ENCODE measurements around the gene F8A3. TPM values are rescaled to one million over a fixed set of nuclear protein-coding genes. Genes with fewer than 3 reads are reported as not detected.

The F8A3 gene
- total and polyA plus RNA-seq, 8 donors: 0.18 to 6.6 (median 2.0) TPM; not detected in 1

DNA sequence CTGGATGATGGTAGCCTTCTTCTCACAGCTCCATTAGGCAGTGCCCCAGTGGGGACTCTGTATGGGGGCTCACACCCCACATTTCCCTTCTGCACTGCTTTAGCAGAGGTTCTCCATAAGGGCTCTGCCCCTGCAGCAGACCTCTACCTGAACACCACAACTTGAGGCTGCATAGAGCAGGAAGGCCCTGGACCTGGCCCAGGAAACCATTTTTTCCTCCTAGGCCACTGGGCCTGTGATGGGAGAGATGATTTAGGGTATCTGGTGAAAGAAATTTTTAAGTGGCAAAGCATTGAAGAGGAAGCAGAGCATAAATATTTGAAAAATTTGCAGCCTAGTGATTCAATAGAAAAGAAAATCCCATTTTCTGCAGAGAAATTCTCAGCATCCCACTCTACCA is 17.3 kb downstream of the F8A3 start:
- Histone ChIP-seq H3K27me3 (no peaks in the 10 kb centered on the region), H3K36me3 (no peaks in the 10 kb centered on the region), H3K4me3 (no peak overlapping the region), H3K9me3 (no peaks in the 10 kb centered on the region), H3K4me1 (no peaks in the 10 kb centered on the region), H3K27ac (no peak overlapping the region)
- TF ChIP-seq, protein P1, sequence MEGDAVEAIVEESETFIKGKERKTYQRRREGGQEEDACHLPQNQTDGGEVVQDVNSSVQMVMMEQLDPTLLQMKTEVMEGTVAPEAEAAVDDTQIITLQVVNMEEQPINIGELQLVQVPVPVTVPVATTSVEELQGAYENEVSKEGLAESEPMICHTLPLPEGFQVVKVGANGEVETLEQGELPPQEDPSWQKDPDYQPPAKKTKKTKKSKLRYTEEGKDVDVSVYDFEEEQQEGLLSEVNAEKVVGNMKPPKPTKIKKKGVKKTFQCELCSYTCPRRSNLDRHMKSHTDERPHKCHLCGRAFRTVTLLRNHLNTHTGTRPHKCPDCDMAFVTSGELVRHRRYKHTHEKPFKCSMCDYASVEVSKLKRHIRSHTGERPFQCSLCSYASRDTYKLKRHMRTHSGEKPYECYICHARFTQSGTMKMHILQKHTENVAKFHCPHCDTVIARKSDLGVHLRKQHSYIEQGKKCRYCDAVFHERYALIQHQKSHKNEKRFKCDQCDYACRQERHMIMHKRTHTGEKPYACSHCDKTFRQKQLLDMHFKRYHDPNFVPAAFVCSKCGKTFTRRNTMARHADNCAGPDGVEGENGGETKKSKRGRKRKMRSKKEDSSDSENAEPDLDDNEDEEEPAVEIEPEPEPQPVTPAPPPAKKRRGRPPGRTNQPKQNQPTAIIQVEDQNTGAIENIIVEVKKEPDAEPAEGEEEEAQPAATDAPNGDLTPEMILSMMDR (IDR thresholded peaks at IDR 0.05): no peak
- FAIRE-seq: no peak
- intact Hi-C loops (cut with DNase I): no loop called here
- no peak for DNase-seq
- no peak for ATAC-seq

DNA sequence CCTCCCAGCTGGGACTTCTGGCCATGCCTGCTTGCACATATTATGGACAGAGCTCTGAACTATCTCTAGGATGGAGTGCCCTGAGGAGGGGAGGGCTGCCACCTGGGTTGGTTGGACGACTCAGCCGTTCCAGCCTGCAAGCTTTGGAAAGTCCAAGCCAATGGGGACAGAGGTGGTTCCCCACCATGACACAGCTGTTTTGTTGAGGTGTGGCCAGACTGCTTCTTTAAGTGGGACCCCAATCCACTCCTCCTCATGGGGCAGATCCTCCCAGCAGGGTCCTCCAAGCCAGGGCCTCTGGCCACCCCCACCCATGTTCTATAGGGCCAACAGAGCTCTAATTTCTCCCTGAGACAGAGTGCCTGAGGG is 22.7 kb downstream of the F8A3 start:
- 69 to 95% methylated on average over 2 of the region's 2 CpGs for WGBS, 2 donors
- Histone ChIP-seq H3K36me3 (no peaks in the 10 kb centered on the region), H3K27ac (no peak overlapping the region), H3K27me3 (no peaks in the 10 kb centered on the region), H3K4me1 (no peaks in the 10 kb centered on the region), H3K4me3 (no peak overlapping the region), H3K9me3 (no peaks in the 10 kb centered on the region)
- ATAC-seq (no peak), DNase-seq (peak in 1 of 6 donors; percentile 24), FAIRE-seq (no peak)
- TF ChIP-seq, protein P1 (IDR thresholded peaks at IDR 0.05): no peak
- intact Hi-C loops (cut with DNase I): no loop called here

DNA sequence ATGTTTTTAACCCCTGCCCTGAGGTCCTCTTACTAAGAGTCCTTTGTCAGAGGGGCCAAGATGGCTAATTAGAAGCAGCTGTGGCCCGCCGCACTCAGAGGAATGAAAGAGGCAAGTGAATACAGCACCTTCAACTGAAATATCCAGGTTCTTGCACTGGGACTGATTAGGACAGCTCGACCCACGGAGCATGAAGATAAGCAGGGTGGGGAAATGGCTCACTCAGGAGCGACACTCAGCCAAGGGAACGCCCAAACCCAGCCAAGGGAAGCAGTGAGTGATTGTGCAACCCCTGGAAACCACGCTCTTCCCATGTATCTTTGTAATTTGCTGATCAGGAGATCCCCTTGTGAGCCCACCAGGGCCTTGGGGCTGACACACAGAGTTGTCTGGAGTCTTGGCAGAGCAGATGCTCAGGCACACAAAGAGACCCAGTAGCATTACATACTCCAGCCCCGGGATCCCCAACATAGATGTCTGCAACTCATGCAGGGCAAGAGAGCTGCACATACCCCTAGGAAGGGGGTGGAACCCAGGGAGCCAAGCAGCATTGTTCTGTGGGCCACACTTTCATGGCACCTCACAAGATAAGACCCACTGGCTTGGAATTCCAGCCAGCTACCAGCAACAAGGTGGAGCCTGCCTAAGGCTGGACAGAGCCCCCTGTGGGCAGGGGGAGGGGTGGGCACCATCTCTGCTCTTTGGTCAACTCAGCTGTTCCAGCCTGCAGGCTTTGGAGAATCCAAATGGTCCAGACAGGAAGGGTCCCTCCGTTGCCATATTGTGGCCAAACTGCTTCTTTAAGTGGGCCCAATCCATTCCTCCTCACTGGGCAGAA is 23.3 kb downstream of the F8A3 start:
- peak in 1 of 4 donors; percentile 41 for ATAC-seq

DNA sequence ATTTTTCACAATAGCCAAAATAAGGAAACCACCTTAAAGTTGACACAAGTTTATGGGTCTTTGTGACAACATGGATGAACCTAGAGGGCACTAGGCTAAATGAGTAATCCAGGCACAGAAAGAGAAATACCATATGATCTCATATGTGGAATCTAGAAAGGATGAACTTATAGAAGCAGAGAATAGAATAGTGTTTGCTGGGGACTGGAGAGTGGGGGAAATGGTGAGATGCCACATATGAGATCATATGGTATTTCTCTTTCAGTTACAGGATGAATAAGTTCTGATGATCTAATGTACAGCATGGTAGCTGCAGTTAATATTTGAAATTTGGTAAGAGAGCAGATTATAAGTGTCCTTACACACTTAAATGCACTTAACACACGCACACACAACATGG is 40.7 kb downstream of the F8A3 start:
- Histone ChIP-seq H3K36me3 (no peaks in the 10 kb centered on the region), H3K27ac (no peak overlapping the region), H3K27me3 (no peaks in the 10 kb centered on the region), H3K9me3 (no peaks in the 10 kb centered on the region), H3K4me3 (no peak overlapping the region), H3K4me1 (no peaks in the 10 kb centered on the region)
- ATAC-seq (no peak), DNase-seq (no peak), FAIRE-seq (no peak)
- 63 to 97% methylated on average over 1 of the region's 1 CpG for WGBS, 2 donors
- TF ChIP-seq, protein P1 (IDR thresholded peaks at IDR 0.05): no peak
- intact Hi-C loops (cut with DNase I): no loop called here

More for the DNA sequence above, 23.3 kb downstream of the F8A3 start:
- FAIRE-seq (no peak), DNase-seq (peak in 1 of 6 donors; percentile 18)
- H3K27me3 ChIP-seq: no peaks in the 10 kb centered on the region
- H3K27ac ChIP-seq: no peak overlapping the region
- no peaks in the 10 kb centered on the region for H3K36me3 ChIP-seq
- TF ChIP-seq, protein P1 (IDR thresholded peaks at IDR 0.05): no peak
- H3K4me1 ChIP-seq: no peaks in the 10 kb centered on the region
- H3K4me3 ChIP-seq: no peak overlapping the region
- intact Hi-C loops (cut with DNase I): no loop called here
- H3K9me3 ChIP-seq: no peaks in the 10 kb centered on the region
- WGBS, 2 donors: 71 to 95% methylated on average over 9 of the region's 9 CpGs

Small RNAs within 50 kb of the gene (microRNA-seq; reads per million reads assigned to microRNA genes)
- 0 reads per million in 2 donors for gene MIR1184-3

Other genes with a start within 250 kb of the F8A3 start
- 10 to 100 TPM in 5 of 6 donors, 1 to 10 TPM in 1; 8.0 to 18.7 (median 13.8) TPM for gene VBP1, start 242.2 kb downstream of the F8A3 start, total RNA-seq
- 10 to 100 TPM; 10.9 to 22.7 TPM for gene VBP1, start 242.2 kb downstream of the F8A3 start, polyA plus RNA-seq
- 1 to 10 TPM in 5 of 6 donors, under 1 TPM in 1; 1.00 to 2.1 (median 1.2) TPM for gene RAB39B, start 194.1 kb downstream of the F8A3 start, total RNA-seq
- gene RAB39B, start 194.1 kb downstream of the F8A3 start, polyA plus RNA-seq: 1 to 10 TPM; 1.2 to 3.7 TPM
- gene CLIC2, start 124.0 kb downstream of the F8A3 start, total RNA-seq: 1 to 10 TPM; 1.1 to 7.5 (median 2.2) TPM
- 1 to 10 TPM; 2.2 to 3.3 TPM for gene CLIC2, start 124.0 kb downstream of the F8A3 start, polyA plus RNA-seq
- not detected for gene F8A2, start 76.5 kb downstream of the F8A3 start, total RNA-seq
- gene F8A2, start 76.5 kb downstream of the F8A3 start, polyA plus RNA-seq: not detected
- under 1 TPM; 0.19 to 0.47 (median 0.27) TPM for gene SPRY3, start 154.0 kb upstream of the F8A3 start, total RNA-seq
- gene SPRY3, start 154.0 kb upstream of the F8A3 start, polyA plus RNA-seq: under 1 TPM; 0.23 to 0.45 TPM
- gene TMLHE, start 154.3 kb upstream of the F8A3 start, total RNA-seq: 10 to 100 TPM in 1 of 6 donors, 1 to 10 TPM in 5; 5.9 to 13.2 (median 7.7) TPM
- gene TMLHE, start 154.3 kb upstream of the F8A3 start, polyA plus RNA-seq: 1 to 10 TPM; 2.4 to 4.8 TPM

All from pancreas (tissue), 10 donors.